Activated CD4-positive, alpha-beta T cell treated with anti-CD3 and anti-CD28 coated beads for 4 hours (primary cell): ENCODE measurements around the gene SCFD2.
"Not testable (repeated sequence)": the region's sequence is repeated elsewhere in the genome, so short reads cannot be mapped to it uniquely, and the experiment has no call there.

Experiments
- DNase-seq, 2 donors: peaks; one replicate each; pipeline ENCODE4 v3.0.0-alpha.2; 2020

Gene SCFD2

GRCh38 chr4:53185869-53186585, 179.8 kb downstream of the SCFD2 start:
- no peak for DNase-seq

- no peak for DNase-seq
Measured at GRCh38 chr4:53183754-53184153, 182.1 kb downstream of the SCFD2 start.

GRCh38 chr4:53177751-53178150, 188.1 kb downstream of the SCFD2 start:
- DNase-seq: not testable (repeated sequence)

- no peak for DNase-seq
Measured at GRCh38 chr4:53175640-53176039, 190.2 kb downstream of the SCFD2 start.

GRCh38 chr4:53174823-53175222, 191.0 kb downstream of the SCFD2 start:
- DNase-seq: no peak

GRCh38 chr4:53173576-53173975, 192.3 kb downstream of the SCFD2 start:
- DNase-seq: no peak

- no peak for DNase-seq
Measured at GRCh38 chr4:53171797-53172196, 194.1 kb downstream of the SCFD2 start.

GRCh38 chr4:53169695-53170617, 195.9 kb downstream of the SCFD2 start:
- DNase-seq: no peak

- no peak for DNase-seq
Measured at GRCh38 chr4:53168228-53168627, 197.6 kb downstream of the SCFD2 start.

- no peak for DNase-seq
Measured at GRCh38 chr4:53162969-53163368, 202.9 kb downstream of the SCFD2 start.

GRCh38 chr4:53161787-53162433, 204.0 kb downstream of the SCFD2 start:
- DNase-seq: no peak

- DNase-seq: no peak
Measured at GRCh38 chr4:53161051-53161786, 204.6 kb downstream of the SCFD2 start.

GRCh38 chr4:53156896-53157295, 209.0 kb downstream of the SCFD2 start:
- DNase-seq: no peak

- DNase-seq: no peak
Measured at GRCh38 chr4:53152467-53152866, 213.4 kb downstream of the SCFD2 start.

- no peak for DNase-seq
Measured at GRCh38 chr4:53151489-53151788, 214.4 kb downstream of the SCFD2 start.

GRCh38 chr4:53150631-53151488, 215.0 kb downstream of the SCFD2 start:
- DNase-seq: no peak

- DNase-seq: no peak
Measured at GRCh38 chr4:53147711-53148110, 218.2 kb downstream of the SCFD2 start.

GRCh38 chr4:53147197-53147596, 218.7 kb downstream of the SCFD2 start:
- no peak for DNase-seq

- no peak for DNase-seq
Measured at GRCh38 chr4:53141308-53141707, 224.6 kb downstream of the SCFD2 start.

GRCh38 chr4:53139256-53139655, 226.6 kb downstream of the SCFD2 start:
- DNase-seq: not testable (repeated sequence)

GRCh38 chr4:53137468-53137867, 228.4 kb downstream of the SCFD2 start:
- DNase-seq: no peak

GRCh38 chr4:53136954-53137353, 228.9 kb downstream of the SCFD2 start:
- DNase-seq: no peak
